GM12878 (cell line): ENCODE results near the gene CA10. TPM values are rescaled to one million over a fixed set of nuclear protein-coding genes. Genes with fewer than 3 reads are reported as not detected.

Experiments used
- ATAC-seq: fragments of 200-7000 bp; cut with Tn5 transposase; 3 replicates; pipeline ENCODE4 v1.9.1; 2020; ENCODE audit warnings: mild to moderate bottlenecking, moderate library complexity
- BruUV-seq: library from RNA; stranded (reverse); fragments of 400-500 nt; replicated peaks from 2 replicates; lab custom pipeline; 2021; lab: Mats Ljungman, UMichigan
- CTCF ChIA-PET: fragments of 300-600 bp; sonication (Branson Sonifier 250); formaldehyde crosslinking; extraction: SDS; loops from one replicate; lab custom pipeline; 2021; ENCODE audit warnings: inconsistent platforms; lab: Yijun Ruan, JAX
- POLR2A ChIA-PET: fragments of 350-600 bp; formaldehyde crosslinking; extraction: SDS; loops from one replicate; lab custom pipeline; 2021; ENCODE audit warnings: inconsistent platforms; lab: Charles Lee
- RAD21 ChIA-PET: fragments of 300-600 bp; sonication (Branson Sonifier 250); formaldehyde crosslinking; loops from one replicate; lab custom pipeline; 2023; ENCODE audit warnings: antibody characterized with exemption; ENCODE audit not compliant: unreplicated experiment; lab: Charles Lee
- SMC1A ChIA-PET: fragments of 300-600 bp; sonication (Branson Sonifier 250); formaldehyde crosslinking; loops from one replicate; lab custom pipeline; 2023; ENCODE audit not compliant: unreplicated experiment, uncharacterized antibody; lab: Charles Lee
- DNase-seq: peaks from one replicate; pipeline ENCODE4 v3.0.0-alpha.2; 2011; ENCODE audit warnings: low read depth, low spot score
- FAIRE-seq: peaks from 3 replicates; lab custom pipeline; 2011; peaks lifted over from hg19 to GRCh38; lab: Jason Lieb, UNC
- H2AFZ ChIP-seq: 2 replicates; pipeline ENCODE4 v1.6.0; 2011; ENCODE audit warnings: low read depth, low read length, control low read depth; ENCODE audit not compliant: control insufficient read depth
- H3K27ac ChIP-seq: 2 replicates; pipeline ENCODE4 v1.5.1; 2011; ENCODE audit warnings: control low read depth; ENCODE audit not compliant: control insufficient read depth, insufficient read depth
- H3K27me3 ChIP-seq, 2 experiments: replicated peaks in 1 of 2; 2 replicates each; pipeline versions ENCODE4 v1.6.0 to v1.6.1; 2011; ENCODE audit warnings: low read length in 1 of 2; ENCODE audit not compliant: control insufficient read depth in 2 of 2, insufficient read depth in 2 of 2
- H3K36me3 ChIP-seq, 2 experiments: 2 replicates each; pipeline ENCODE4 v1.5.1; 2011; ENCODE audit warnings: low read length in 1 of 2; ENCODE audit not compliant: control insufficient read depth in 2 of 2, insufficient read depth in 2 of 2
- H3K4me1 ChIP-seq: 2 replicates; pipeline ENCODE4 v1.6.1; 2011; ENCODE audit warnings: mild to moderate bottlenecking, low read length, moderate library complexity, mixed read lengths; ENCODE audit not compliant: control insufficient read depth, insufficient read depth
- H3K4me2 ChIP-seq: 2 replicates; pipeline ENCODE4 v1.6.0; 2011; ENCODE audit warnings: control low read depth; ENCODE audit not compliant: control insufficient read depth, insufficient read depth
- H3K4me3 ChIP-seq: fragments of 200-600 bp; sonication (generic); 2 replicates; pipeline ENCODE4 v1.5.1; 2016
- H3K79me2 ChIP-seq: 2 replicates; pipeline ENCODE4 v1.6.0; 2011; ENCODE audit warnings: low read length; ENCODE audit not compliant: control insufficient read depth, insufficient read depth
- H3K9ac ChIP-seq: 2 replicates; pipeline ENCODE4 v1.8.0; 2011; ENCODE audit warnings: low read length, control low read depth, mixed read lengths; ENCODE audit not compliant: control insufficient read depth, insufficient read depth
- H3K9me3 ChIP-seq: replicated peaks from 3 replicates; pipeline ENCODE4 v1.5.1; 2011; ENCODE audit warnings: mild to moderate bottlenecking, low read length; ENCODE audit not compliant: control insufficient read depth, insufficient read depth
- H4K20me1 ChIP-seq: 2 replicates; pipeline ENCODE4 v1.6.0; 2011; ENCODE audit not compliant: control insufficient read depth, insufficient read depth
- CHD4 ChIP-seq: fragments of 200-600 bp; sonication (generic); IDR thresholded peaks from 2 replicates; pipeline ENCODE4 v1.6.1; 2016; ENCODE audit warnings: mild to moderate bottlenecking
- KAT2A ChIP-seq: conservative IDR thresholded peaks from 2 replicates; pipeline ENCODE4 v1.6.1; 2011; ENCODE audit warnings: low read depth, low read length; ENCODE audit not compliant: control insufficient read depth
- MEF2A ChIP-seq: IDR thresholded peaks from 2 replicates; pipeline ENCODE4 v1.6.1; 2011; ENCODE audit warnings: low read depth, mild to moderate bottlenecking, low read length, moderate library complexity; ENCODE audit not compliant: insufficient read depth
- MTA3 ChIP-seq: IDR thresholded peaks from 2 replicates; pipeline ENCODE4 v1.6.1; 2012; ENCODE audit warnings: low read length, inconsistent platforms, borderline replicate concordance
- NR2F1 ChIP-seq: fragments of 450-650 bp; conservative IDR thresholded peaks from 2 replicates; pipeline ENCODE4 v1.6.1; 2017; ENCODE audit warnings: mild to moderate bottlenecking
- NRF1 ChIP-seq: conservative IDR thresholded peaks from 2 replicates; pipeline ENCODE4 v1.6.1; 2011; ENCODE audit warnings: mild to moderate bottlenecking, low read depth, low read length, improper control_type of control experiment
- RELB ChIP-seq: fragments of 450-650 bp; IDR thresholded peaks from 2 replicates; pipeline ENCODE4 v1.6.1; 2017; ENCODE audit warnings: low read depth, mild to moderate bottlenecking, moderate library complexity
- RFX5 ChIP-seq: IDR thresholded peaks from 2 replicates; pipeline ENCODE4 v1.6.1; 2011; ENCODE audit warnings: low read depth, low read length, improper control_type of control experiment
- STAT1 ChIP-seq: fragments of 450-650 bp; conservative IDR thresholded peaks from 2 replicates; pipeline ENCODE4 v1.6.1; 2014; ENCODE audit warnings: antibody characterized with exemption, mild to moderate bottlenecking
- SUZ12 ChIP-seq: fragments of 200-600 bp; sonication (generic); IDR thresholded peaks from one replicate; pipeline ENCODE4 v1.6.1; 2018; ENCODE audit warnings: antibody characterized with exemption, mild to moderate bottlenecking; ENCODE audit not compliant: unreplicated experiment
- TCF3 ChIP-seq: IDR thresholded peaks from 2 replicates; pipeline ENCODE4 v1.6.1; 2012; ENCODE audit warnings: low read depth, mild to moderate bottlenecking, low read length, borderline replicate concordance; ENCODE audit not compliant: insufficient read depth
- TCF7 ChIP-seq: IDR thresholded peaks from 2 replicates; pipeline ENCODE4 v1.6.1; 2014; ENCODE audit warnings: antibody characterized with exemption, borderline replicate concordance
- USF2 ChIP-seq: IDR thresholded peaks from 2 replicates; pipeline ENCODE4 v1.6.1; 2011; ENCODE audit warnings: low read depth, low read length, improper control_type of control experiment, borderline replicate concordance
- ZNF384 ChIP-seq: IDR thresholded peaks from 2 replicates; pipeline ENCODE4 v1.6.1; 2012; ENCODE audit warnings: low read depth, mild to moderate bottlenecking, low read length, improper control_type of control experiment, borderline replicate concordance
- WGBS: methylation state at CpG from one replicate; pipeline ENCODE4 v1.1.6; 2016; ENCODE audit warnings: low lambda C conversion rate; ENCODE audit not compliant: insufficient replicate concordance, insufficient coverage; ENCODE audit errors: missing lambda C conversion rate; 5-methylcytosine and 5-hydroxymethylcytosine counted together
- in situ Hi-C: fragments of 300-500 bp; cut with MboI; formaldehyde crosslinking; loops from 9 replicates; pipeline ENCODE4 v1.14.3; 2018; ENCODE audit warnings: mixed read lengths
- intact Hi-C: fragments of 100-400 bp; cut with micrococcal nuclease; formaldehyde crosslinking; loops from one replicate; pipeline ENCODE4 v1.14.2; 2022; ENCODE audit not compliant: unreplicated experiment
- polyA plus RNA-seq, 11 experiments: library from polyadenylated mRNA; depleted of rRNA in 4 of 11; unstranded in 6 of 11; stranded (reverse) in 5 of 11; fragments of >200 nt; fragmentation: Nextera tagmentation in 4 of 11; fragmentation: Illumina TruSeq in 1 of 11; extraction: Ambion mirVana in 4 of 11; extraction: Trizol in 1 of 11; gene quantifications; 1 replicate in 1 of 11; 2 replicates in 10 of 11; pipeline versions ENCODE4 v1.2.1 to v1.2.3, GENCODE V29; 2011 to 2016; ENCODE audit warnings: inconsistent platforms in 2 of 11, missing spikeins in 2 of 11, low read depth in 1 of 11
- total RNA-seq, 4 experiments: library from RNA; depleted of rRNA in 3 of 4; stranded (reverse); fragments of >200 nt in 3 of 4; fragmentation: Illumina TruSeq in 1 of 4; extraction: Trizol in 1 of 4; gene quantifications; 2 replicates each; pipeline versions ENCODE4 v1.2.1 to v1.2.3, GENCODE V29; 2013 to 2021

The CA10 gene
- total and polyA plus RNA-seq, 10 of the 15 experiments (the other 5 are each of a cell fraction or from before 2014, with no cell fraction given), result not detected

GRCh38 chr17:52048137-52048898 is 110.2 kb downstream of the CA10 start:
- FAIRE-seq (no peak), DNase-seq (no peak), ATAC-seq (no peak)
- Histone ChIP-seq H3K4me1 (no peaks in the 10 kb centered on the region), H3K27ac (no peak overlapping the region), H4K20me1 (no peaks in the 10 kb centered on the region), H3K9ac (no peak overlapping the region), H3K4me2 (no peak overlapping the region), H2AFZ (no peak overlapping the region), H3K27me3 (no peaks in the 10 kb centered on the region), H3K4me3 (no peak overlapping the region), H3K9me3 (no peaks in the 10 kb centered on the region), H3K79me2 (no peaks in the 10 kb centered on the region), H3K36me3 (no peaks in the 10 kb centered on the region)
- BruUV-seq, result no TSS peak
- in situ Hi-C loops (no loop called here), intact Hi-C loops (no loop called here)
- SMC1A ChIA-PET, result interaction anchor here (1.0 kb wide), 1 partner anchor 10 kb away, joined by 3 read pairs; no protein-coding TSS in a partner anchor
- TF ChIP-seq NR2F1, result no peak
- no peak for TF ChIP-seq RFX5
- no peak for TF ChIP-seq KAT2A
- no peak for TF ChIP-seq ZNF384
- no peak for TF ChIP-seq MEF2A
- TF ChIP-seq MTA3, result no peak
- no peak for TF ChIP-seq TCF3
- RAD21 ChIA-PET, result no interaction called here
- 20% methylated on average over 5 of the region's 5 CpGs for WGBS
- CTCF ChIA-PET, result no interaction called here
- POLR2A ChIA-PET, result no interaction called here

- in situ Hi-C loops (no loop called here), intact Hi-C loops (no loop called here)
- H3K27ac ChIP-seq, result no peak overlapping the region
- no peaks in the 10 kb centered on the region for H3K36me3 ChIP-seq
- H2AFZ ChIP-seq, result no peak overlapping the region
- SMC1A ChIA-PET, result no interaction called here
- no peaks in the 10 kb centered on the region for H3K79me2 ChIP-seq
- no peaks in the 10 kb centered on the region for H3K27me3 ChIP-seq
- H3K4me3 ChIP-seq, result no peak overlapping the region
- no peak overlapping the region for H3K9ac ChIP-seq
- CTCF ChIA-PET, result no interaction called here
- RAD21 ChIA-PET, result no interaction called here
- H4K20me1 ChIP-seq, result no peaks in the 10 kb centered on the region
- DNase-seq (no peak), ATAC-seq (no peak), FAIRE-seq (no peak)
- no peaks in the 10 kb centered on the region for H3K9me3 ChIP-seq
- H3K4me1 ChIP-seq, result no peaks in the 10 kb centered on the region
- no peak overlapping the region for H3K4me2 ChIP-seq
- POLR2A ChIA-PET, result no interaction called here
- no TSS peak for BruUV-seq
- TF ChIP-seq TCF7 (no peak), USF2 (no peak), CHD4 (no peak), STAT1 (no peak), RELB (no peak), NRF1 (no peak), SUZ12 (no peak)
Measured at GRCh38 chr17:52047086-52047485, 111.4 kb downstream of the CA10 start.
